GM19395 (cell line): Measurements from ENCODE around the gene HMCN1.
"Not testable (repeated sequence)": the region's sequence is repeated elsewhere in the genome, so short reads cannot be mapped to it uniquely, and the experiment has no call there.

Experiments
- ATAC-seq: cut with Tn5 transposase; IDR thresholded peaks from one replicate; pipeline ENCODE4 v1.9.1; 2021; ENCODE audit warnings: mild to moderate bottlenecking, moderate library complexity; ENCODE audit not compliant: unreplicated experiment

HMCN1 gene

DNA sequence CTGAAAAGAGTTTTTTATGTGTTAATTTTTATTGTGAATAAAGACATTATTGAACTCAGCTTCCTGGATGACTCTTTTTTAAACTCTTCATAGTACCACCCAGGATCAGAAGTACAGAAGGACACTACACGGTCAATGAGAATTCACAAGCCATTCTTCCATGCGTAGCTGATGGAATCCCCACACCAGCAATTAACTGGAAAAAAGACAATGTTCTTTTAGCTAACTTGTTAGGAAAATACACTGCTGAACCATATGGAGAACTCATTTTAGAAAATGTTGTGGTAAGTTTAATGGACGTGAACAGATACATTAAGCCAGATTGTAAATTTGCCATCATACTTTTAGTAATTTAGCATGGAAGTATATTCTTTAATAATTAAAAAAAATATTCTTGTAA, 391.3 kb downstream of the HMCN1 start:
- ATAC-seq, result no peak

DNA sequence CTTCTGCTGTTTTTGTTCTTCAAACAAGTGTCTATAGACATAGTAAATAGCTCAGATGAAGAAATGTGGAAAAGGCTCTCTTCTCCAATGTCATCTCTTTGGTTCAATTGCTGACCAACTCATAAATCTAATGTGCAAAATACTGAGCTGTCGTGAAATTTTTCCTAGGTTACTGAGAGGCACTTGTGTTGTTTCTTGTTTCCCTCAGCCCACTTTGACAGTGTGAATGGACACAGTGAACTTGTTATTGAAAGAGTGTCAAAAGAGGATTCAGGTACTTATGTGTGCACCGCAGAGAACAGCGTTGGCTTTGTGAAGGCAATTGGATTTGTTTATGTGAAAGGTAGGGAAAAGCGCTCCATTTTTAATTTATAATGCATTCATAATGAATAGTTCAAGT, 395.6 kb downstream of the HMCN1 start:
- no peak for ATAC-seq

DNA sequence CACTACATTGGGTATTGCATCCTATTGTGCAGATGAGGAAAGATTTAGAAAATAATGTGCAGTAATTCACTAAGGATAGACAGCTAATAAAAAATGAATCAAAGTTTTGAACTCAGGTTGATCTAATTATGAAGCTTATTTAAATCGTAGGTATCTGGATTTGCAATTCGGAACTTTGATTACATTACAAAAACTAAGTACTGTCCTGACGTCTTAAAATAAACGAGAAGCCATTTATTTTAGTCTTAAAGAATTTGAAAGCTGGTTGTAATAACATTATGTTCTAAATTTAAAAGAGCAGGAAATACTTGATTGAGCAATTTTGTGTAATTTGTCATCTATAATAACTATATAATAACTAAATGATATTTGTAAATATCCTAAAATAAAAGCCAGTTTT, 404.9 kb downstream of the HMCN1 start:
- no peak for ATAC-seq

DNA sequence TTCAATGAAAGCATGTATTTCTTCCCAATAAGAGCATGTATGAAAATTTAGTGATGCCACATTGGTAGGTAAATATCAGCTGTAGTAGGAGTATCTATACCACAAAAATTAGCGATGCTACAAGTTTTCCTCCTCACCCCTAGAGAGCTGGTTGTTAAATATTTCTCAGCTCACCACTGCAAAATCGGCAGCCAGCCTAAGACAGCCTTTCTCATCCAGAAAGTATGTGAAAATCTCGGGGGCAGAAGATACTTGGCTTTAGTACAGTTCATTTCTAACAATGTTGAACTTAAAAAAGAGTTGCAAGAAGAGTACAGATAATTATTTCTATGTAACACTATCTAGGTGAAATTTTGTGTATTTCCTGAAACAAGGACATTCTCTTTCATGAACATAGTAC, 405.5 kb downstream of the HMCN1 start:
- ATAC-seq, result no peak

DNA sequence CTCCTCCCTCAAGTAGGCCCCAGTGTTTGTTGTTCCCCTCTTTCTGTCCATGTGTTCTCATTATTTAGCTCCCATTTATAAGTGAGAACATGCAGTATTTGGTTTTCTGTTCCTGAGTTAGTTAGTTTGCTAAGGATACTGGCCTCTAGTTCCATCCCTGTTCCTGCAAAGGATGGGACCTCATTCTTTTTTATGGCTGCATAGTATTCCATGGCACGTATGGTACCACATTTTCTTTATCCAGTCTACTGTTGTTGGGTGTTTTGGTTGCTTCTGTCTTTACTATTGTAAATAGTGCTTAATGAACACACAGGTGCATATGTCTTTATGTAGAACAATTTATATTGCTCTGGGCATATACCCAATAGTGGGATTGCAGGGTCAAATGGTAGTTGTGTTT, 408.0 kb downstream of the HMCN1 start:
- ATAC-seq, result no peak

DNA sequence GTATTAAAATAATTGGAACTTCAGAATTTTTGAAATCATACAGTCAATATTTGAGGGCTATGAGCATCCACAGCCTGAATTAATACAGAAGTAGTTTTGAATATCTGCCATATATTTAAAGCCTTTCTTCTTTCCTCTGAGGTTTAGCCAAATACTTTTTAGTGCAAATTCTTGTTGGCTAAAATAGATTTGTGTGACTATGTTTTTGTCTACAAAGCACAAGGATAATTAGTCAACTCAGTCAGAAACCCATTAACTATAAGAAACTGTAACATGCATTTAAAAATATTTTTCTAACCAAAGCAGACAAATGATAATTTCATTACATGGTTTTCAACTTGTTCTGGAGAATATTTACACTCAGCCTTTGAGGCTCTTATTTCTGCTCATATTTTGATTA, 408.7 kb downstream of the HMCN1 start:
- no peak for ATAC-seq

DNA sequence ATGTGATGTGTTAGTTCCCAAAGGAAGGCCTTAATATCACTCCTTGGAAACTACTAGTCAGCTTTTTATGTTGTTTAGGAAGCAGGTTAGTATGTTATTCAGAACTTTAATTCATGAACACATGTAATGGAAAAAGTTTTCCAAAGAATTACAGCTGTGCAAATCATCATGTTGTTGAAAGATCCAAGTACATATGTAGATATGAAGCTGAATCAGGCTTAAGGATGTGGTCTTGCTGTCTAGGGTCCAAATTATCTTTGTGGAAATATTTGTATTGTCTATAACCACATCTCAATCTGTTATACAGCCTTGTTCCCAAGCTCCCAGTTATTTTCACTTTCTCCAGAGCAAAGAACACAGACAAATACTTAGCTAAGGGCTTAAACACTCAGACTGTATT, 409.3 kb downstream of the HMCN1 start:
- no peak for ATAC-seq

DNA sequence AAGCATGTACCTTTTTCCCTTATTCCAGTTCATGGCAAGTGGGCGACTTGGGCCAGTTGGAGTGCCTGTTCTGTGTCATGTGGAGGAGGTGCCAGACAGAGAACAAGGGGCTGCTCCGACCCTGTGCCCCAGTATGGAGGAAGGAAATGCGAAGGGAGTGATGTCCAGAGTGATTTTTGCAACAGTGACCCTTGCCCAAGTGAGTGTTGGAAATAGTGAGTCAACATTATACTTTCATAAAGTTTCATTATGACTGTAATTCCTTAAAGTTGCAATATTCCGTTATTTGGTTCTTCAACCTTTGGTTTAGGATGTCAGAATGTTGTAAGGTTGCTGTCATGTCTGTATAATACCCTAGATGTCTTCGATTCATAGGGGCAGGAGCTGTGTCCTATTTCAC, 410.3 kb downstream of the HMCN1 start:
- no peak for ATAC-seq

DNA sequence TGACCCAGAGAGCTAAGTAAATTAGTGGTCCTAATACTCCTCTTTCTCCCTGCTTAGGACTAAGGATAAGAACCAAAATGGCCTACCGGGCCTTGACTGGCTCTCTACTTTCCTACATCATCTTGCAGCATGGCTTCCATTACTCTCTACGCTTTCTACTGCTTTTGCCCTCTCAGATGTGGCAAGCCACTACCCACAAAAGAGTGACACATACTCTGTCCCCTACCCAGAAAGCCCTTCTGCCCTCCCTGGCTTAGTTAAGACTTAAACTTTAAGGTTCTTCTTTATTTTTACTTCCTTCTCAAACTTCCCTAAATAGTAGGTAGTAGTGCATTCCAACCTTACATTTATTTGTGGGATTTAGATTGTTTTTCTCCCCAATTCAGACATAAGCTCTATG, 412.8 kb downstream of the HMCN1 start:
- no peak for ATAC-seq

DNA sequence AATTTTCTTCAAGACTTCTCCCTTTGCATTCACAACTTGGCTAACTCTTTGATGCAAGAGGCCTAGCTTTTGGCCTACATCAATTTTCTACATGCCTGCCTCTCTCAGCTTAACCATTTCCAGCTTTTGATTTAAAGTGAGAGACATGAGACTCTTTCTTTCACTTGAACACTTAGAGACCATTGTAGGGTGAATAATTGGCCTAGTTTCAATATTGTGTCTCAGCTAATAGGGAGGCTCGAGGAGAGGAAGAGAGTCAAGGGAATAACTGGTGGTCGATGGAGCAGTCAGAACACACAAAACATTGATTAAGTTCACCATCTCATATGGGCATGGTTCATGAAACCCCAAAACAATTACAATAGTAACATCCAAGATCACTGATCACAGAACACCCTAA, 415.4 kb downstream of the HMCN1 start:
- ATAC-seq, result no peak

DNA sequence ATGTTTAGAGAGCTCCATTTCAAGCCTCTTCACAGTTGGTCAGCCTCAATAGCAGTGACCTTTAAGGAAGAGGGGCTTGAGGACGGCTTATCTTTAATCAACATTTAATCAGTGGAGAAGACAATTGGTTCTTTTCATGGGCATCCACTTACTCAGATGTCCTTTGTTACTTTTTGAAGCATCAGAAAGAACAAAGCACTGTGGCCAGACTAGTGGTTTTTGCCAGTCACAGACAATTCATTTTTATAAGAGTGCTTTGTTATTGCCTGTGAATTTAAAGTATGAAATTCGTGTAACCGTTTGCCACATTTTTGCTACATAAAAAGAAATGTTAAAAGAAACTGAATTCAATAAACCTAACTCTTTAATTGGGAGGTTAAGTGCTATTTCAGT, 418.0 kb downstream of the HMCN1 start:
- no peak for ATAC-seq

DNA sequence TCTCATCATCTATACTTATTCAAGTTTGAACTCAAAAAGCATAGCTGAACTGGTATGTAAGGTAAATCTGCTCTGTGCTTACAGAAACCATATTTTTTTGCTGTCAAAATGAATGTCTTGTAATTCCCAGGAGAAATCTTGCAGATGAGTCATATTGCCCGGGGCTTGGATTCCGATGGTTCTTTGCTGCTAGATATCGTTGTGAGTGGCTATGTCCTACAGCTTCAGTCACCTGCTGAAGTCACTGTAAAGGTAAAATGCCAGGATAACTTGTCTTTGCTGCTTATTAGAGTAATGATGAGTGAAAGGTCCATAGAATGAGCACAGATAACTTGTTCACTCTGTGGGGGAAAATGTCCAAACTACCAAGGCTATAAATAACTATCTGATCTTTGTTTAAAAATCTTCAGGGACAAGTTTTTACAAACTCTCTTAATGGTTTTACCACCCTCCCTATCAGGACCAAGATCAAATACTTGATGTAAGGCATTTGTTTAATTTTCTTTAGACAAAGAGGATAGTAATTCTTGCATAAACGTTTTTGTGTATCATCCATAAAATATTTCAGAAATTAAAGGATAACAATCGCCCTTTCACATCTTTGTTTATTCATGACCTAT, 418.5 kb downstream of the HMCN1 start:
- no peak for ATAC-seq

DNA sequence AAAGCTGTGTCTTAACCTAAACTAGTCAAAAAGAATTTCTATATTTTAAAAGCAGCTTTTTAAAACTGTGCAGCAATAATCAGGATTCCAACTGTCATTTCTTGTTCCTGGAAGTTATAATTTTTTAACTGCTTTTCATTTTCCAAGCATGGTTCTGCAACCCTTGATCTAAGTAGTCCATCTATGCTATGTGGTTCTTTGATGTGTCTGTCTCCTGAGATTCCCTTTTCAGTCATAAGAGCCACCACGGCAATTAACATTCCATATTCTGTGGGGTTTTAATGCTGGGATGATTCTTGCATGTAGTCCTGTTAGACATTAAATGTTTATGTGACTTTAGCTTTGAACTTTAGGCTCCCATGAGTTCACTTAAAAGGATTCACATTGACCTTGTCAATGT, 420.5 kb downstream of the HMCN1 start:
- ATAC-seq, result no peak

DNA sequence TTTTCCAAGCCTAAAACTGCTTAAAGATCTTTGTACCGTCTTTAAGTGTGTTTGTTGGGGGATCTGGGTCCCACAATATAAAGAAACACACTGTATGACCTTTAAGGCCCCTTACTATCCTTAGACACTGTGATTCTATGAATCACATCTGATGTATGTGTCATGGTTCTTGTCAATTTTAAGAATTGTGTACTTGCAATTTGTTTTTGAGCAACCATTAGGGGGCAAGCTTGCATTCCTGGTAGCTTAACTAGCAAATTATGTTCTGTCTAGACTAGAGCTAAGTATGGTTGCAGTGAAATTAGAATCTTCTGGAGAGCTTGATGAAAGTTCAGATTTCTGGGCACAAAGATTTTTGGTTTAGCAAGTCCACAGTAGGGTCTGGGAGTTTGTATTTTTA, 421.4 kb downstream of the HMCN1 start:
- ATAC-seq, result peak; percentile 77

DNA sequence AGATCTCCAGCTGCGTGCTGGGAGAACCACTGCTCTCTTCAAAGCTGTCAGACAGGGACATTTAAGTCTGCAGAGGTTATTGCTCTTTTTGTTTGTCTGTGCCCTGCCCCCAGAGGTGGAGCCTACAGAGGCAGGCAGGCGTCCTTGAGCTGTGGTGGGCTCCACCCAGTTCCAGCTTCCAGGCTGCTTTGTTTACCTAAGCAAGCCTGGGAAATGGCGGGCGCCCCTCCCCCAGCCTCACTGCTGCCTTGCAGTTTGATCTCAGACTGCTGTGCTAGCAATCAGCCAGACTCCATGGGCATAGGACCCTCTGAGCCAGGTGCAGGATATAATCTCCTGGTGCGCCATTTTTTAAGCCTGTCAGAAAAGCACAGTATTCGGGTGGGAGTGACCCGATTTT, 428.7 kb downstream of the HMCN1 start:
- not testable (repeated sequence) for ATAC-seq

DNA sequence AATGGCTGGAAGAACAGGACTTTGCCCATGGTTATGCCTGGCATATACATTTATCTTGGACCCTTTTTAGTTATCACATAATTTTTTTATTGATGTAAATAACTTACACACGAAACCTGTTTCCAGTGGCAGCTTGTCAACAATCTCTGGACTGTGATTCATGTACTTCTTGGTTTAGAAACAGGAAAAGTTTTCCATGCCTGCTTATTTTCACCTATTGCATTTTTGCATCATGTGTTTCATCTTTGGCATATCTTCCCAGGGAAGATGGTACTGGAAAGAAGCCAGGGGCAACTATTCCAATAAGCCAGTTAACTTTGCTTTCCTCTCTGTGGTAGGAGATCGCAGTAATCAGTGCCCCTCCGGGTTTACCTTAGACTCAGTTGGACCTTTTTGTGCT, 430.6 kb downstream of the HMCN1 start:
- ATAC-seq, result no peak

DNA sequence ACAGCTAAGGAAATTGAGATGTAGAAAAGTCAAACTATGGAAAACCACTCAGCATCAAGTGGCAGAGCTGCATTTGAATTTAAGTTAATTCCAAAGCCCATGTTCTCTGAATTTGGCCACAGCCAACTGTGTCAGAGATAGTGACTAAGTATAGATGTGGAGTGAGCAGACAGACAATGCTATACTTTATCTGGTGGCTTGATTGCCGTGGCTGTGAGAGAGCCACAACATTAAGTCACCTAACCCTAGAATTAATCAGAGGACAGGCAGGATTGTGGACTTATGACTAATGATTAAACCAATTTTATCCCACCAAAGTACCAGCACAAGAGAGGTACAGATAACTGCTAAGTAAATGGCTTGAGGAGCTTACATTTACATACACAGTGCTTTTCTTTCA, 431.1 kb downstream of the HMCN1 start:
- ATAC-seq, result no peak

DNA sequence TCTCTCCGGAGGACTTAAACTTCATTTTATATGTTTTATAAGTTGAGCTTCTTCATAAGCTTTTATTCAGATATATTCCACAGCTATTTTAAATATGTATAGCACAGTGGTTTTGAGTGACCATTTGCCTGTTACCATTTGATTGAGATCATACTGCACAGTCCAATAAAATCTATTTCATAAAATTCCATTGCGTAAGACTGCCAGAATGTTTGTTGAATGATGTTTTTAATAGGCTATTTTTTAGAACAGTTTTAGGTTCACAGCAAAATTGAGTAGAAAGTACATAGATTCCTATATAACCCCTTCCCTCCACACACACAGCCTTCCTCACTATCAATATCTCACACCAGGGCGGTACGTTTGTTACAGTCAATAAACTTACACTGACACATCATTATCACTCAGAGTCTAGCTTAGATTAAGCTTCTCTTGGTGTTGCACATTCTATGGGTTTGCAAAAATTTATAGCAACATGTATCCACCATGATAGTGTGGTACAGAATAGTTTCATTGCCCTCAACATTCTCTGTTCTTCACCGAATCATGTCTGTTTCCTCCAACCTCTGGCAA, 433.0 kb downstream of the HMCN1 start:
- ATAC-seq, result no peak

DNA sequence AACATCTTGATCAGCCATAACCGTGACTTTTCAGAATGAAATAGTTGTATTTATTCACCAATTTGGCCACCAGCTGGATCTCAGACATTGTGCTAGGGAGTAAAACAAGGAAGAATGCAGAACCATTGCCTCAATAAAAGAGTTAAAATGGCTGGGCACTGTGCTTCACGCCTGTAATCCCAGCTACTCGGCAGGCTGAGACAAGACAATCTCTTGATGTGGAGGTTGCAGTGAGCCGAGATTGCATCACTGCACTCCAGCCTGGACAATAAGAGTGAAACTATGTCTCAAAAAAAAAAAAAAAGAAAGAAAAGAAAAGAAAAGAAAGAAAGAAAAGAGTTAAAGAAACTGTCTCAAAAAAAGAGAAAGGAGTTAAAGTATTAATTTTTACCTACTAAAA, 441.4 kb downstream of the HMCN1 start:
- no peak for ATAC-seq

DNA sequence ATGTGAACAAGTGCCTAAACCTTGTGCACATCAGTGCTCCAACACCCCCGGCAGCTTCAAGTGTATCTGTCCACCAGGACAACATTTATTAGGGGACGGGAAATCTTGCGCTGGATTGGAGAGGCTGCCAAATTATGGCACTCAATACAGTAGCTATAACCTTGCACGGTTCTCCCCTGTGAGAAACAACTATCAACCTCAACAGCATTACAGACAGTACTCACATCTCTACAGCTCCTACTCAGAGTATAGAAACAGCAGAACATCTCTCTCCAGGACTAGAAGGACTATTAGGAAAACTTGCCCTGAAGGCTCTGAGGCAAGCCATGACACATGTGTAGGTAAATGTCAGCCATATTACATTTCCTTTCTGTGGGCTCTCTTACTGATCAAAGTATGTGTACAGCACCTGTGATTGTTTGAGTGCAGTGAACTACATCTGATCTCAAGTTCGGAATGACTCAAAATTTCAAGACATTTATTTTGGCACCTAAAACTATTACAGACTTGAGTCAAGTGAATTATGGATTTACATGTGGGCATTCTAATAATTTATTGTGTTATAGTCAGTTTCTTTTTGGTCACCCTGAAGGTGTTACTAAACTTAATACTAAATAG, 444.3 kb downstream of the HMCN1 start:
- no peak for ATAC-seq

DNA sequence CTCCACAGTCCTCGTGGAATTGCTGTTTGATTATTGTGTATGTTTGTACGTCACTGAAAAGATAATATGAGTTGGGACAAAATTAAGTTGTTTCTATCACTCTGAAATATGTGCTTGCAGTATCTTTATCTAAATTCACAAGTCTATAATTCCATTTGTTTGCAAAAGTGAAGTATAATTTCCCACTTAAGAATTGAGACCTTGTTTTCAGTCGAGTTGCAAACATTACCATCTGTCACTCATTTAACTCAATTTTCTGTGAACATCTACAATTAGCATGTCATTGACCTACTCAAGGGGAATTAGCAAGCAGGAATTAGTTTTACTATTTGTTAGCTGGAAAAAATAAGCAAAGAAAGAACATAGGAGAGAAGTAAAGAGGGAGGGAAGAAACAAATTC, 445.0 kb downstream of the HMCN1 start:
- no peak for ATAC-seq

DNA sequence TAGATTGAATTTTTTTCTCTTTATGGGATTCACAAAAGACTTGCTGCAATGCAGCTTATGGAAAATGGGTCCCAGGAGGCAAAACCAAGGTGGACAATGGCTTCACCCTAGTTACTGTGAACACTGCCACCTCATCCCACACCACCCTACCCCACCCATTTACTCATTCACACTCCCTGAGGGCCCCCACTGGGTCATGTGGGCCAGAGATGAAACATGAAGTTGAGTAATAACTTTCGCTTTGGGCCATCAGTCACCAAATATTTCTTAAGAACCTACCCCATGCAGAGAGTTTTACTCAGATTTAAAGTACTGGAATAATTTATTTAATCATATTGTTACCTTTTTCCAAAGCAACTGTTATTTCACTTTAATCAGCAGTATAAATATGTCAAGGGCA, 449.0 kb downstream of the HMCN1 start:
- peak; percentile 44 for ATAC-seq
